SIG-M5 treated with dmso at 0.1 percent for 504 hours (cell line): ENCODE measurements around the gene PPM1M.

Experiments
- DNase-seq: peaks from one replicate; lab custom pipeline; 2025; ENCODE audit not compliant: unreplicated experiment; lab: John Stamatoyannopoulos, UW

Gene PPM1M

GRCh38 chr3:52293491-52294319 lies 48.1 kb downstream of the PPM1M start:
- no peak for DNase-seq

DNA sequence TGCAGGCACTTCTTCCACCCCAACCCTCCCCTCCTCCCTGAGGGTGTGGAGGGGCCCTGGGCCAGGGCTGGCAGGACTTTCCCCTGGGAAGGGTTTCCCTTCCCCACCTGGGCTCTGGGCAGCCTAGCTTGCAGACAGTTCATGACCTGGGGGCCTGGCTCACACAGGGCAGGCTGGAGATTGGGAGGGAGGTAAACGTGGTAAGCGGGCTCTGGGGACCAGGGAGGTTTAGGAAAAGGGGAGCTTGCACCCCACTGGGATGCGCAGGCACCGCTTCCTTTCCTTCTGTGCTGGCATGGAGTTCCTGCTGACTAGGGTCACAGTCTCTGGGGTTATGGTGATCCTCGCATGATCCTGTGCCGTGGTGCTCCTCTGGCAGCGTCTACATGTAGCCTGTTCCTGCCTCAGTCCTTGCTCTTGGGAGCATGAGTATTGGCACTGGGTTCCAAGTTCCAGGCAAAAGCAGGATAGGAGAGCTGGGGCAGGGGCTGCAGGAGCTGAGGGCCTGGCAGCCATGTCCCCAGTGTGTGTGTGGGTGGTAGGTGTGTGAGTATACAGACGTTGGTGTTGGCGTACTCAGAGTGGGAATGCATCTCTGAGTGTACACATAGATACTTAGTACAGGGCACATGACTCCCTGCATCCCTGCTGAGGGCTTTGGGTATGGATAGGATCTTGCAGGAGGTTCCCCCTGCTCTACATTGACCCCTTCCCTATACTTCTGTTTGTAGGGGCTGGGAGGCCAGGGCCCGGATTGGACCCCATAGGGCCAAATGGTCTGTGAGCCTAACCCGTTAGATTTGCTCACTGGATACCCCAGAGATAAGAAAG lies 49.0 kb downstream of the PPM1M start:
- DNase-seq: no peak

- no peak for DNase-seq
These were observed 50.2 kb downstream of the PPM1M start for GRCh38 chr3:52295671-52296208.

- no peak for DNase-seq
These were observed 51.9 kb downstream of the PPM1M start for GRCh38 chr3:52297242-52298148.

- DNase-seq: no peak
These were observed 52.9 kb downstream of the PPM1M start for GRCh38 chr3:52298149-52299098.

DNA sequence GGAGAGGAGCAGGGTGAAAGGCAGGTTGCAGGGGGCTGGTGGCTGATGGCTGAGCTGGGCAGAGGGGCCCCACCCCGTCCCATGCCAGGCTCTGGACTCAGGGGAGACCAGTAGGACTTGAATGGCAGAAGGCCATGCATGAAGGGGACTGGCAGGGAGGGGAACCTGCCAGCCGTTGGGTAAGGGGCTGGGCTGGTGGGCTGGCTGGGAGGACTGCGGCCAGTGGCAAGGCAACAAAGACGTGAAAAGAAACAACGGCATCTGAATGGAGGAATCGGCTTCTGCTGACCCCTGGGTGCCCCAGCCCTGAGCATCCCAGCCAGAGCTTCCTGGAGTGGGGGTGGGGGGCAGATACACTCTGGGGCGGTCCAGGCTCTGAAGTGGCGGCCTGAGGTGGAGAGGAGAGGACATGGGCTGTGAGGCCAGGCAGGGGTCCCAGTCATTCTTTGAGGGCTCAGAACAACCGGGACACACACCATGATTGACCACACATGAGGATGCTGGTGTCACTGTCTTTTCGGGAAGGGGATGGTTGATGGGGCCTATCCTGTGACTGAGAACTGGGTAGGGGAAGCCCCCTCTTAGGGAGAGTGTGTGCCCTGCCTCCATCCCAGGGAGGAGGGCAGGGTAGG lies 53.8 kb downstream of the PPM1M start:
- no peak for DNase-seq
